ENCODE measurements around the gene FBLL1. TPM values are rescaled to one million over a fixed set of nuclear protein-coding genes. Genes with fewer than 3 reads are reported as not detected.

The FBLL1 gene
- total and polyA plus RNA-seq, 9 of the 15 experiments (the other 6 are each of a cell fraction or from before 2014, with no cell fraction given): not detected

DNA sequence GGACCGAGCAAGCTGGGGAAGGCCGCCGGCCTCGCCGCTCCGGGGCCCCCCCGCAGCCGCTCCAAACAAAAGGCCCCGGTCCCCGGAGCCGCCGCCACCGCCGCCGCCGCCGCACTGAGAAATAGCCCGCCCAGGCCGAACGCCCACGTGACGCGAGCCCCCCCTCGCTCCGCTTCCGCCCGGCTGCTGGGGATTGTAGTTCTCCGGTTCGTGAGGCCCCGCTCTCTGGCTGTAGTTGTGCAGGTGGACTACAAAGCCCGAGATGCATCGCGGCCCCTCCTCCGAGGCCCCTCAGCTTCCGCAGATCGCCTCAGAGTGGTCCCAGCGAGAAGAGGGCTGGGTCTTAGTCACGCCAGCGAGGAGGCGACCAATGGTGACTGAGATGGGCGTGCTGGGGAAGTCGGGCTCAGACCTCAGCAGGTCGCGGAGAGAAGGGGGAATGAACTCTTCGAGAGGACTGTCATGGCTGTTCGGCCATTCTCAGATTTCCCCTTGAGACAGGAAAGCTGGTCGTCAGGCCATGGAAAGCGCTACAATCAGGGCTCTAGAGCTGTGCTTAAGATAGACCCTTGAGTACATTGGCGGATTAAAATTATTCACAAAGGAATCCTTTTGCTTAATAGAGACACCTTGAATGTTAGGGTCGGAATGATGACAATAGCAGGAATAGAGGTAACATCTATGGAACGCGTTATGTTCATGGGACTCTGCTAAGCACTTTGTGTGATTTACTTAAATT is 50.6 kb downstream of the FBLL1 start (continued):
- TF ChIP-seq LEF1 (IDR thresholded peaks at IDR 0.05): no peak
- TF ChIP-seq CREBBP (IDR thresholded peaks at IDR 0.05; ENCODE audit: low read depth, low read length): no peak
- no peak for TF ChIP-seq NCOA2 (IDR thresholded peaks at IDR 0.05; ENCODE audit: partially characterized antibody in 2 of 2)
- TF ChIP-seq, protein P1, sequence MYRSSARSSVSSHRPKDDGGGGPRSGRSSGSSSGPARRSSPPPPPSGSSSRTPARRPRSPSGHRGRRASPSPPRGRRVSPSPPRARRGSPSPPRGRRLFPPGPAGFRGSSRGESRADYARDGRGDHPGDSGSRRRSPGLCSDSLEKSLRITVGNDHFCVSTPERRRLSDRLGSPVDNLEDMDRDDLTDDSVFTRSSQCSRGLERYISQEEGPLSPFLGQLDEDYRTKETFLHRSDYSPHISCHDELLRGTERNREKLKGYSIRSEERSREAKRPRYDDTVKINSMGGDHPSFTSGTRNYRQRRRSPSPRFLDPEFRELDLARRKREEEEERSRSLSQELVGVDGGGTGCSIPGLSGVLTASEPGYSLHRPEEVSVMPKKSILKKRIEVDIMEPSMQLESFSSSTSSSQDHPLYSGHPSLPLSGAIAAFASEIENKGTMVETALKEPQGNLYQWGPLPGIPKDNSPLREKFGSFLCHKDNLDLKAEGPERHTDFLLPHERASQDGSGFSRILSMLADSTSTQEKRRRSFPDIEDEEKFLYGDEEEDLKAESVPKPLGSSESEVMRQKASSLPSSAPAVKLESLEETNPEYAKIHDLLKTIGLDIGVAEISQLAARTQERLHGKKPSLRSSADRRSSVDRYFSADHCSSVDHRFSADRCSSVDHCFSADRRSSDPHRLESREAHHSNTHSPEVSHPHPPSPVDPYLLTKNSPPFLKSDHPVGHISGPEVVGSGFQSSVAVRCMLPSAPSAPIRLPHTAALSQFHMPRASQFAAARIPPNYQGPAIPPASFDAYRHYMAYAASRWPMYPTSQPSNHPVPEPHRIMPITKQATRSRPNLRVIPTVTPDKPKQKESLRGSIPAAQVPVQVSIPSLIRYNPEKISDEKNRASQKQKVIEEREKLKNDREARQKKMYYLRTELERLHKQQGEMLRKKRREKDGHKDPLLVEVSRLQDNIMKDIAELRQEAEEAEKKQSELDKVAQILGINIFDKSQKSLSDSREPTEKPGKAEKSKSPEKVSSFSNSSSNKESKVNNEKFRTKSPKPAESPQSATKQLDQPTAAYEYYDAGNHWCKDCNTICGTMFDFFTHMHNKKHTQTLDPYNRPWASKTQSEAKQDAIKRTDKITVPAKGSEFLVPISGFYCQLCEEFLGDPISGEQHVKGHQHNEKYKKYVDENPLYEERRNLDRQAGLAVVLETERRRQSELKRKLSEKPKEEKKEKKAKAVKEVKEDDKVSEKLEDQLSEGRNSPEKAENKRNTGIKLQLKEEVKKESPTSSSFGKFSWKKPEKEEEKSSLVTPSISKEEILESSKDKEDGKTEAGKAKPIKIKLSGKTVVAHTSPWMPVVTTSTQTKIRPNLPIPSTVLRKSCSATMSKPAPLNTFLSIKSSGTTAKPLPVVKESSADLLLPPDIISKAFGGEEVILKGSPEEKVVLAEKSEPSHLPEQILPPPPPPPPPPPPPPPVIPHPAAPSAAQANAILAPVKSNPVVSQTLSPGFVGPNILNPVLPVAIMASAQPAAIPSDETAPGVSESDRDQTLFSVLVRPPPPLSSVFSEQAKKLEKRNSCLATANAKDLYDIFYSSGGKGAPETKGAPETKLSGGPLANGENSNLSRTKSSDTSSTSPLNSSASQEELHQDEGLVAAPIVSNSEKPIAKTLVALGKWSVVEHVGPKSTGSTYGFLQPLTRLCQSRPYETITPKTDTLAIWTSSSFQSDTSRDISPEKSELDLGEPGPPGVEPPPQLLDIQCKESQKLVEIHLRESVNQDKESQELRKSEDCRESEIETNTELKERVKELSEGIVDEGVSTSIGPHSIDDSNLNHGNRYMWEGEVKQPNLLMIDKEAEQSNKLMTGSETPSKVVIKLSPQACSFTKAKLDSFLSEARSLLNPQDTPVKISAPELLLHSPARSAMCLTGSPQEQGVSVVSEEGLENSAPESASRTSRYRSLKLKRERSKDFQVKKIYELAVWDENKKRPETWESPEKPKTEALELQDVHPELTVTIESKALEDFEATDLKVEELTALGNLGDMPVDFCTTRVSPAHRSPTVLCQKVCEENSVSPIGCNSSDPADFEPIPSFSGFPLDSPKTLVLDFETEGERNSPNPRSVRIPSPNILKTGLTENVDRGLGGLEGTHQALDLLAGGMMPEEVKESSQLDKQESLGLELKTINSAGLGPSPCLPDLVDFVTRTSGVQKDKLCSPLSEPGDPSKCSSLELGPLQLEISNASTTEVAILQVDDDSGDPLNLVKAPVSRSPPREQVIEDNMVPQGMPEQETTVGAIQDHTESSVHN (IDR thresholded peaks at IDR 0.05; ENCODE audit: borderline replicate concordance in 1 of 2, low read depth in 1 of 2): no peak
- TF ChIP-seq, protein P2, sequence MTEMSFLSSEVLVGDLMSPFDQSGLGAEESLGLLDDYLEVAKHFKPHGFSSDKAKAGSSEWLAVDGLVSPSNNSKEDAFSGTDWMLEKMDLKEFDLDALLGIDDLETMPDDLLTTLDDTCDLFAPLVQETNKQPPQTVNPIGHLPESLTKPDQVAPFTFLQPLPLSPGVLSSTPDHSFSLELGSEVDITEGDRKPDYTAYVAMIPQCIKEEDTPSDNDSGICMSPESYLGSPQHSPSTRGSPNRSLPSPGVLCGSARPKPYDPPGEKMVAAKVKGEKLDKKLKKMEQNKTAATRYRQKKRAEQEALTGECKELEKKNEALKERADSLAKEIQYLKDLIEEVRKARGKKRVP (CRISPR knock-in tag; IDR thresholded peaks at IDR 0.05): no peak
- no peak for TF ChIP-seq THRAP3 (IDR thresholded peaks at IDR 0.05; ENCODE audit: borderline replicate concordance)
- no peak; the same call in 1 of the 2 replicates for TF ChIP-seq ILF3 (IDR thresholded peaks at IDR 0.05; ENCODE audit: borderline replicate concordance)
- no peak for TF ChIP-seq ZNF436 (CRISPR knock-in tag; IDR thresholded peaks at IDR 0.05)
- TF ChIP-seq ZNF274 (IDR thresholded peaks at IDR 0.05; ENCODE audit: borderline replicate concordance, low read depth, low read length): no peak
- TF ChIP-seq PHB2 (IDR thresholded peaks at IDR 0.05; ENCODE audit: low read depth): no peak
- TF ChIP-seq TCF3 (CRISPR knock-in tag; IDR thresholded peaks at IDR 0.05): no peak
- TF ChIP-seq, protein P3, sequence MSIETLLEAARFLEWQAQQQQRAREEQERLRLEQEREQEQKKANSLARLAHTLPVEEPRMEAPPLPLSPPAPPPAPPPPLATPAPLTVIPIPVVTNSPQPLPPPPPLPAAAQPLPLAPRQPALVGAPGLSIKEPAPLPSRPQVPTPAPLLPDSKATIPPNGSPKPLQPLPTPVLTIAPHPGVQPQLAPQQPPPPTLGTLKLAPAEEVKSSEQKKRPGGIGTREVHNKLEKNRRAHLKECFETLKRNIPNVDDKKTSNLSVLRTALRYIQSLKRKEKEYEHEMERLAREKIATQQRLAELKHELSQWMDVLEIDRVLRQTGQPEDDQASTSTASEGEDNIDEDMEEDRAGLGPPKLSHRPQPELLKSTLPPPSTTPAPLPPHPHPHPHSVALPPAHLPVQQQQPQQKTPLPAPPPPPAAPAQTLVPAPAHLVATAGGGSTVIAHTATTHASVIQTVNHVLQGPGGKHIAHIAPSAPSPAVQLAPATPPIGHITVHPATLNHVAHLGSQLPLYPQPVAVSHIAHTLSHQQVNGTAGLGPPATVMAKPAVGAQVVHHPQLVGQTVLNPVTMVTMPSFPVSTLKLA (conservative IDR thresholded peaks at IDR 0.05): peak; percentile 26 to 48; a peak in 1 of 4 replicates
- TF ChIP-seq ZNF197 (CRISPR knock-in tag; IDR thresholded peaks at IDR 0.05; ENCODE audit: low read depth): no peak

All from K562 (cell line).